OCI-M2 (cell line): Measurements from ENCODE around the gene PRSS22.
"Not testable (repeated sequence)": the region's sequence is repeated elsewhere in the genome, so short reads cannot be mapped to it uniquely, and the experiment has no call there.

Source experiments
- DNase-seq: peaks from one replicate; lab custom pipeline; 2025; ENCODE audit not compliant: unreplicated experiment; lab: John Stamatoyannopoulos, UW

Gene PRSS22, protein sequence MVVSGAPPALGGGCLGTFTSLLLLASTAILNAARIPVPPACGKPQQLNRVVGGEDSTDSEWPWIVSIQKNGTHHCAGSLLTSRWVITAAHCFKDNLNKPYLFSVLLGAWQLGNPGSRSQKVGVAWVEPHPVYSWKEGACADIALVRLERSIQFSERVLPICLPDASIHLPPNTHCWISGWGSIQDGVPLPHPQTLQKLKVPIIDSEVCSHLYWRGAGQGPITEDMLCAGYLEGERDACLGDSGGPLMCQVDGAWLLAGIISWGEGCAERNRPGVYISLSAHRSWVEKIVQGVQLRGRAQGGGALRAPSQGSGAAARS

DNA sequence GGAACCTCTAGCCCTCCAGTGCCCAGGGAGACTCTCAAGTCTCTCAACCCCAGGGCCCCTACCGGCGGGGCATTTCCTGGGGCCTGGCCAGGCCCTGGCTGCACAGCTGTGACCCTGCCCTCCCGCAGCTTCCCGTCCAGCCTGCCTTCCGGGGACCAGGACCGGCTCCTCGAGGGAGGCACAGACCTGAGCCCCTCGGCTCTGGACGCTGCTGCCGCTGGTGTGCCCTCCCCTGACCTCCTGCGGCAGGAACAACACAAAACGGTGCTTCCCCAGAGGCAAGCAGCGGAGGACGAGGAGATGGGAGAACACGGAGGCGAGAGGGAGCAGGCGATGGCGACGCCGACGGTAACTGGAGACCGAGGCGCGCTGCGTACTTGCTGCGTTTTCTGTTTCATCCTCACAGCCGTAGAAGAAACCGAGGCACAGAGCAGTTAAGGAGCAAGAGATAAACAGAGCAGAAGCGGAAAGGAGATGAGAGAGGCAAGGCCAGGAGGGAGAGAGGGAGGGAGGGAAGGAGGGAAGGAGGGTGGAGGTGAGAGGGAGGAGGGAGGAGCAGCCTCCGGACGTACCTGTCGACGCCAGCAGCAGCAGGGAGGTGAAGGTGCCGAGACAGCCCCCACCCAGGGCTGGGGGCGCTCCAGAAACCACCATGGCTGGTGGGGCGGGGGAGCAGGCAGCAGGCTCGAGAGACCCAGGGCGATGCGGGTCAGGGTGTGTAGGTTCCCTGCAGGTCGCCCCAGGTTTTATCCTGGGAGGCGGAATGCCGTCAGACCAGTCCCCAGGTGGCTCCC, at the start of gene PRSS22:
Gene PRSS22, minus strand, starts transcription at position 720 of the 794 bp plus-strand sequence. Its CDS starts 66 bp downstream, at position 654.
- no peak for DNase-seq

DNA sequence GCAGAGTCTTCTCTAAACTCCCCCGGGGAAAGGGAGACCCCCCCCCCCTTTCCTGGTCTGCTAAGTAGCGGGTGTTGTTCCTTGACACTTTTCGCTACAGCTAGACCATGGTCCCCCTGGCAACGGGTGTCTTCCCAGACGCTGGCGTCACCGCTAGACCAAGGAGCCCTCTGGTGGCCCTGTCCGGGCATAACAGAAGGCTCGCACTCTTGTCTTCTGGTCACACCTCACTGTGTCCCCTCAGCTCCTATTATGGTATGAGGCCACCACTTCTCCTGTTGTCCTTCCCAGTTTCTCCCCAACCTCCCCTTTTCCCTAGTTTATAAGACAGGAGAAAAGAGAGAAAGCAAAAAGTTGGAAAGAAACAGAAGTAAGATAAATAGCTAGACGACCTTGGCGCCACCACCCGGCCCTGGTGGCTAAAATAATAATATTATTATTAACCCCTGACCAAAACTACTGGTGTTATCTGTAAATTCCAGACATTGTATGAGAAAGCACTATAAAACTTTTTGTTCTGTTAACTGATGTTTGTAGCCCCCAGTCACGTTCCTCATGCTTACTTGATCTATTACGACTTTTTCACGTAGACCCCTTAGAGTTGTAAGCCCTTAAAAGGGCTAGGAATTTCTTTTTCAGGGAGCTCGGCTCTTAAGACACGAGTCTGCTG, 49.2 kb upstream of the PRSS22 start:
- DNase-seq = not testable (repeated sequence)

DNA sequence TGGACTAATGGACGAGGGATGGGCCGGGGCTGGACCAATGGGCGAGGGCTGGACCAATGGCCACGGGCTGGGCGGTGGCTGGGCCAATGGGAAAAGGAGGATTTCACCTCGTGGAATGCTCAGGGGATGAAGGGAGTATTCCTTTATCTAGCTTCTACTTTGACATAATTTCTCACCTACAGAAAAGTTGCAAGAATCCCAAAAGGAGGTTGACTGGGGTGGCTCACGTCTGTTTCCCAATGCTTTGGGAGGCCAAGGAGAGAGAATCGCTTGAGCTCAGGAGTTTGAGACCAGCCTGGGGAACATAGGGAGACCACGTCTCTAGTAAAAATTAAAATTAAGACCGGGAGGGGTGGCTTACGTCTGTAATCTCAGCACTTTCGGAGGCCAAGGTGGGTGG, 48.0 kb upstream of the PRSS22 start:
- DNase-seq = no peak

DNA sequence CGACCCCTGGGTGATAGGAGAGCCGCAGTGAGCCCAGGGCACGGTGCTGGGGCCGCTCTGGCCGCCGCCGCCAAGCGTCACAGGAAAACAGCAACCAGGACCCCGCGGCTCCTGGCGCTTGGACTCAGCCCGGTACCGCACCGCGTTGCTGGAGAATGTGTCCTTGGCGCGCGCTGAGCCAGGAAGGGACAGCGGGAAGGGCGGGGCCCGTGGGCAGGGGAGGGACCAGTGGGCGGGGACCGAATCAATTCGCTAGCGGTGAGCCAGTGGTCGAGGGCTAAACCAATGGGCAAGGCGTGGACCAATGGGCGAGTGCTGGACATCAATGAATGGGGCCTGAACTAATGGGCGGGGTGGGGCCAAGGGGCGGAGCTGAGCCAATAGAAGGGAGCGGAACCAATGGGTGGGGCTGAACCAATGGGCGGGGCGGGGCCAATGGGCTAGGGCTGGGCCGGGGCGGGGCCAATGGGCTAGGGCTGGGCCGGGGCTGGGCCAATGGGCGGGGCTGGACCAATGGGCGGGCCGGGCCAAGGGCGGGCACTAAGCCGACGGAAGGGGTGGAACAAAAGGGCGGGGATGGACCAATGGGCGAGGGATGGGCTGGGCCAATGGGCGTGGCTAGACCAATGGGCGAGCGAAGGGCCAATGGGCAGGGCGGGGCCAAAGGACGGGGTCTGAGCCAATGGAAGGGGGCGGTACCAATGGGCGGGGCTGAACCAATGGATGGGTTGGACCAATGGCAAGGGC, 47.4 kb upstream of the PRSS22 start:
- peak; percentile 90 for DNase-seq

DNA sequence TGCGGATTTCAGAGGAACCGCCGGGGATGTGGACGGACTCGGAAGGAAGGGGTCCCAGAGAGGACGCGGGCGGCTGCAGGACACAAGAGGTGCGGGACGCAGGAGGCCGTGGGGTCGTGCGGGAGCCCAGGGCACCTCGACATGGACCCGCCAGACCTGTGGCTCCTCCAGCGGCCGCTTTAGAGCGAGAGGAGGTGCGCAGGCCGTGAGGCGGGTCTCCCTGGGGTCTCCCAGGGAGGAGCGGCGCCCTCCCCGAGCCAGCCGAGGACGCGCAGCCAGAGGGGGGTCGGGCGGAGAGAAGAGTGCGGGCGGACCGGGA, 46.9 kb upstream of the PRSS22 start:
- DNase-seq = no peak

DNA sequence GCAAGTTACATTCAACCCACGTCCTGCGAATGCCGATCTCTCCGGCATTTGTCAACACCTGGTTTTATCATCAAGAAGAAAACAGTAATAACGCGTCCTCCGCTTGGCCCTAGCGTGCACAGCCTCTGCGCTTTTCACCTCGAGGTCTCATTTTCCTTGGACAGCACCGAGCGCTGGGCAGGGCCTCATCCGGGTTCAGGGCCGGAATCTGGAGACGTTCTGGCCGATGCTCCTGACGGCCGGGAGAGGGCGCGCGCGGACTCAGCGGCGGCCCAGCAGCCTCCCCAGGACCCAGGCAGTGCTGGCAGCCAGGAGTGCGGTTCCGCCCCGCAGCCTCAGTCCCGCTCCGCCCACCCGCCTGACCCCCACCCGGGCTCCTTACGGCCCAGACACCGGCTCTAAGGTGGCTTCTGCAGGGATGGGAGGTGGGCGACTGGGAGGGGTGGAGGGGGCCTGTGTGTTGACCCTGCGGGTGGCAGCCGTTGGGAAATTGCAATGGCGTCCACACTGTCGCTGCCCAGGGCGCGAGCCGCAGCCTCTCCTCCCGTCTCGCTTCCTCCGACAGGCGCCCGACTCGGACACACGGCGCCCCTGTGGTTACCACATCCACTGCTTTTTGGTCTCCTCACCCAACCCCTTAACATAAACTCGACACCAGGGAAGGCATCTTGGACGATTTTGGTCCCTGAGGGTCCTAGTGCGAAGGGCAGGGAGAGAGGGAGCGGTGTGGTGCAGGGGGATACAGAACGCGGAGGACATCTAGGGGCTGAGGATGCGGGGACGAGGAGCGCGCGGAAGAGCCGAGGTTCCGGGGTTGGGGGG, 46.3 kb upstream of the PRSS22 start:
- peak; percentile 53 for DNase-seq

DNA sequence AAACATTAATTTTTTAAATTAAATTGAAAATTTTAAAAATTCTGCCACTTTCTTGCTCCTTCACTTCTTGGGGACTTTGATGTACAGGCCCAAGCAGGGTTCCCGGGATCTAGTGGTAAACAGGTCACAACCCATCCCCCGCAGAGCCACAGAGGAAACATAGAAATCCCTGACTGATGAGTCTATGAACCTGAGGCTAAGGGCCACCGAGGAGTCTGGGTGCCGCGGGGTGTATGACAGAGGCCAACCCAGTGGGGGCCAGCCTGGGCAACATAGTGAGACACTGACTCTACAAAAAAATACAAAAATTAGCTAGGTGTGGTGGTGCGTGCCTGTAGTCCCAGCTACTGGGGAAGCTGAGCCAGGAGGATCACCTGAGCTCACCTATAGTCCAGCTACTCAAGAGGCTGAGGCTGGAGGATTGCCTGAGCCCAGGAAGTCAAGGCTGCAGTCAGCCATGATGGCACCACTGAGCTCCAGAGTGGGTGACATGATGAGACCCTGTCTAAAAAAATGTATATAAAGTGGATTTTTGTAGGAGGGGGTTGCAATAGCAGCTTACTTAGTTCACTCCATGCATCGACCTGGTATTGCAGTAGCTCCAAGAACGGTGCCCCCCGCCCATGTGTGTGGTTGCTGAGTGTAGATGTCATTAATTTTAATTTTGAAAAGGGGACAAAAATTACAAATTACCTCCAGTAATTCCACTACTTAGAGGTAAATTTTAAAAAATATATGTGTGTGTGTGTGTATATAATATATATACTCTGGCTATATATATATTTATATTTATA, 44.6 kb upstream of the PRSS22 start:
- DNase-seq = no peak

DNA sequence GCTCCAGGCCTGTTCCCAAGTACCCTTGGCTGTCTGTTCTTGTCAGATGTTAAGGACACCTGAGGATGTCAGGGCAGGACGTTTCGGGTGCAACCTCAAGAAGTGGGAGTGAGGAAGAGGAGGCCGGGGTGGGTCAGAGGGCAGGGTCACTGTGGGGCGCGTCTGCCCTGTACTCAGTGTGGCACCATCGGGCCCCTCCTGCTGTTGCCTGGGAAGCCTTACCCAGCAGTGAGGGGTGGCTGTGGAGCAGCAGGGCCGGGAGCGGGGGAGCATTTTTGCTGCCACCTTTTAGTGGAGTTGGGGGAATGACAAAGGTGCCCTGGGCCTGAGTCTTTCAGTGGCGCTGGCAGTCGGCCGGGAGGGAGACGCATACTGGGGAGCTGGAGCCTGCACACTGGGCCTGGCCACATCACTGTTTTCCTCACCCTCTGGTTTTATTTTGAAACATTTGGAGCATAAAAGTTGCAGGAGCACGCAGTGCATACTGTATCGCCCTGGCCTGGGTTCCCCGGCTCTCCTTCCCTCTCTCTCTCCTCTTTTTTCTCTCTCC, 42.6 kb upstream of the PRSS22 start:
- DNase-seq = no peak

DNA sequence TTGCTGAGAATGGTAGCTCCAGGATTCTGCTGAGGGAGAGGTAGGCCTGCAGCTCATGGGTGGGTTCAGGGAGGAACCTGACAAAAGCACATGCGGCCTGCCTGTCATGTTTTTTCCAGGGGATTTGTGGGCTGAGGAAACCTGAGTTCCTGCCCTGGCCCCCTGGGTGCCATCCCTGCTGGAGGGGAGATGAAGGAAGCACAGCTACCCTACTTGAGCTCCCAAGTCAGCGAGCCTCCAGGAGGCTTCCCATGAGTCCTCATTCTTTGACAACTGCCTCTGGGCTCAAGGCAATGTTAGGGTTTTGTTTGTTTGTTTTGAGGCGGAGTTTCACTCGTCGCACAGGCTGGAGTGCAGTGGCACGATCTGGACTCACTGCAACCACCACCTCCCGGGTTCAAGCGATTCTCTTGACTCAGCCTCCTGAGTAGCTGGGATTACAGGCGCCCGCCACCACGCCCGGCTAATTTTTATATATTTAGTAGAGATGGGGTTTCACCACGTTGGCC, 41.6 kb upstream of the PRSS22 start:
- DNase-seq = no peak

DNA sequence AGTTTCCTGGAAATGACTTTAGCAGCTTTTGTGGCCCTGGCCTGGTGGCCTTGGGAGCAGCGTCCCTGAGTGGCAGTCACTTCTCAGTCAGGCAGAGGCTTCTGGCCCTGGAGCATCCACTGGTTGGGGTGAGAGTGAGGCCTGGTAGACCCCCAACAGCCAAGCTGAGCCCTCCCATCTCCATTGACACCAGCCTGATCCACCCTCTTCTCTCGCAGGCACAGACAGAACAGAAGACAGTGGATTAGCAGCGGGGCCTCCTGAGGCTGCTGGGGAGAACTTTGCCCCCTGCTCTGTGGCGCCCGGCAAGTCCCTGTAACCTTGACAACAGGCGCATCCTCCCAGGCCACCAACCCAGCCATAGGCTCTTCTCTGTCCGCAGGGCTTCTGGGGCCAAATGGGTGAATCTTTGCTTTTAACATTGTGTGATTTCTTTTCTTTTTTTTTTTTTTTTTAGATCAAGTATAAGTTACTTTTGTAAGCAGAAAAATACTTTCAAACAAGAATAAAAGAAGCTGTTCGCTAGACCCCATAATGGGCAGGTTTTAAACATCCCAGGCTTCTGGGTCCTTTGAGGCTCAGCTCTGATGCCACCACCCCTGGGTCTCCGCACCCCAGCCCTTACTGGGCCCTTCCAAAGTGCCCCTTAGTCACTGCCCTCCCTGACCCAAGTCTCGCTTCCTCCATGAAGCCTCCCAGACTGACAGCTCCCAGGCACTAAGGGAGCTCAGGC, 41.0 kb upstream of the PRSS22 start:
- DNase-seq = no peak

DNA sequence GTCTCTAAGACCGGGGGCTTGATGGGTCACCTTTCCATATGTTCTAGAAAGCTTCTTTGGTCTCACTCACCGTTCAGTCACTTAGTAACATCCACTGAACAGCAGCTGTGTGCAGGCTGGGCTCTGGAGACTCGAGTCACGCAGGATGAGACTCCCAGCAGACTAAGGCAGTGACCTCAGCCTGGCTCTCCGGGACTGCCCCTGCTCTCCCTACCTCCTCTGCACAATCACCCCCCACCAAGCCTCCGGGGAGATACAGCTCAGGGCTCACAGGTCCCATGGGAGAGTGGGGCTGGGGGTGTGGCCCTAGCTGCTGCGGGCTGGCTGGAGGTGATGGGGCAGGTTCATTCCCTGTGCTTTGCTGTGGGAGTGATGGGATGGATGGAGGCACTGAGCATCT, 39.1 kb upstream of the PRSS22 start:
- no peak for DNase-seq

DNA sequence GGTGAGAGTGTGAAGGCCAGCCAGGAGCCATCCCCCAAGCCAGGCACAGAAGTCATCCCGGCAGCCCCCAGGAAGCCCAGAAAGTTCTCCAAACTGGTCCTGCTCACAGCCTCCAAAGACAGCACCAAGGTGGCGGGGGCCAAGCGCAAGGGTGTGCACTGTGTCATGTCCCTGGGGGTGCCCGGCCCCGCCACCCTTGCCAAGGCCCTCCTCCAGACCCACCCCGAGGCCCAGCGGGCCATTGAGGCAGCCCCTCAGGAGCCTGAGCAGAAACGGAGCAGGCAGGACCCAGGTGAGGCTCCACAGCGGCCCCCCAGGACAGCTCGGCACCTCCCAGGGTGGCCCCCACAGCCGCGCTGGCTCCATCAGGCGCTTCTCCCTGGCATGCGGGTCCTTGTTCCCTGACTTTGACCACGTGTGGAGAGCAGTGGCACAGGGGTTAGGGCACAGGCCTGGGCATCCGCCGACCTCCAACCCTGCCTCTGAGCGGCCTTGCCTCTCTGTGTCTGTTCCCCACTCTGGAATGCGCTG, 38.6 kb upstream of the PRSS22 start:
- no peak for DNase-seq

DNA sequence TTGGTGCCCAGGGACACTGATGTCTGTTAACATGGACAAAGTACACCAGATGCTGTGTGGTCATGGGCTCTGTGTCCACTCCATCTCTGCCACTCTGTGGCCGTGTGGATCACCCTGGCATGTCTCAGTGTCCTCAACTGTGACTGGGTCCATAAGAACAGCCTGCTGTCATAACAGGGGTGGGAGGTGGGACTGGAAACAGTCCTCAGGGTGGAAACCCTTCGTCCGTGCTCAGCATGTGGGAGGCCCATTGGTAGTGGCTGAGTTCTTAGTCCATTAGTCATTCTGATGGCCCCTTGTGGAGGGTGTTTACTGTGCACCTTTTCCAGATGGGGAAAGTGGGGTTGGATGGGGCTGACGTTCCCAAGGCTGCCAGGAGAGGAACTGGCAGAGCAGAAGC, 37.8 kb upstream of the PRSS22 start:
- no peak for DNase-seq

DNA sequence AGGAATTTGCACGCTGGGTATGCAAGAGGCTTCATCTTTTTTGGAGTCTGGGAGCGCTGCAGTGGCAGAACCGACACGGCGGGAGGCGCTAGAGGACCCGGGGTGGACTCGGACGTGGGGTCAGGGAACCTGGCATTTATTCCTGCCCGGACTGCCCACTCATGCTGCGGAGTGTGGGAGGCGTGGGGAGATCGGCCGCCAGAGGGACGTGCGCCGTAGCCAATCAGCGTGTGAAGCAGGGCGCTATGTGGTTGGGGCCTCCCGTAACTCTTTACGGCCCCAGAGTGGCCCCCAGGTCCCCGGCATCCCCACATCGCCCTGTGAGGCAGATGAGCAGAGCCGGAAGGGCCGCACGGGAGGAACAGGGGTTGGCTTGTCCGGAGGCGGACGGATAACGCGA, 36.3 kb upstream of the PRSS22 start:
- DNase-seq = no peak

DNA sequence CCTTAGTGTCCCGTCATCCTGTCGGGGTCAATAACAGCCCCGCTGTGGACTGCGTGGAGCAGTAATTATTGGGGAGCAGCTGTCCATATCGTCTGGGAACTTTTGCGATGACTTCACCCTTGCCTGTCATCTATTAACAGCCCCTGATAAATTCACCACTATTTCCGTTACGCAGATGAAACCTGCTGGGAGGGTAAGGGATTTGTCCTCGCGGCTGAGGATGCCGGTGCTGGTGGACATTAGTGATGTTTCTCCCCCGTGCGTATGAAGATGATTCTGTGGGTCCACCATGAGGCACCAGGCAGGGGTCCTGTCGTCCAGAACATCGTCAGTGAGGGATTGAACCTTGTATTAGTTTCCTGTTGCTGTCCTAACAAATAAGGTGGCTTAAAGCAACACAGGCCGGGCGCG, 26.1 kb upstream of the PRSS22 start:
- no peak for DNase-seq

DNA sequence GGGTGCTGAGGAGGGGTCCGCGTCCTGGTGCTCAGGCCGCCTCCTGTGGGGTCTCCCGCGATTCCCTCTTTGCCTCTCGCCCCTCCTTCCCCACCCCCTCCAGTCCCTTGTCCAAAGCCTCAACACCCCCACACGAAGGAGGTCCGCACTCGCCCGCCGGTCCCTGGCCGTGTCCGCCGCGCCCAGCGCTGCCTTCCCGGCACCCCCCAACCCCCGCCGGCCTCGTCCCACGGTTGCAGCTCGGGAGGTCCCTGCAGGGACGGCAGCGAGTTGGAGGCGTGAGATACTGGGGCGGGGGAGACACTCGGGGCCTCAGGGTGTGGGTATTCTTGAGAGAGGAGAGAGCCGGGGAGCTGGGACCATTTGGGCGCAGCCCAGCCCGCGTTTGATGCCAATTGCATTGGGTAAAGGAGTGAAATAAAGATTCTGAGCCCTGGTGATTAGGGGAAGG, 25.5 kb upstream of the PRSS22 start:
- DNase-seq = no peak

DNA sequence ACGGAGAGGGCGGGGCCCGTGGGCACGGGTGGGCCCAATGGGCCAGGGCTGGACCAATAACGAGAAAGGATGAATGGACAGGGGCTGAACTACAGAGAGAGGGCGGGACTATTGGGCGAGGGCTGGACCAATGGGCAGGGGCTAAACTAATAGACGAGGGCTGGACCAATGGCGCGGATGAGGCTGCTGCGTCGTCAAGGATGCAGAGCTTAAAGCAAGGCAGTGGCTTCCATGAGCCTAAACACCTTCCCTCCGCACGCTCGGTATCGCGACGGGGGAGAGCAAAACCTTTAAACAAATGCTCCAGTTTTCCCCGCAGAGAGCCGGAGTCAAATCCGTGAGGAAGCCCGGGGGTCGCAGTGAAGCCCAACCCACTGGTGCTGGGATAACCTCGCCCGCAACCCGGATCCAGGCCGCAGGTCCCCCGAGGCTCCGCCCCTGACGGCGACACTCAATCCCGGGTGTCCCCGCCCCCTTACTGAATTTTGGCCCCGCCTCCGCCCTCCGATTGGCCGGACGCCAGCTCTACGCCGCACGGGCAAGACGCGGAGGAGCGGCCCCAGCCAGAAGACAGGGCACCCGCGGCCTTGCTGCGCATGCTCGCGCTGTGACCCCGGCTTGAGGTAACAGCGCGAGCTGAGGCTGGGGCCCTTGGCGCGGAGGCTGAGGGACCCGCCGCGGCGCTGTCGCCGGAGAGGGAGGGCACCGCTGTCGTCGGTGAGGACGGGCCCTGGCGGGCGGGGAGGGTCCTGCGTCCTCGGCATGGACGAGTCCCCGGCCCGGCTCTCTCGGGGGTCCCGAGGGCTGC, 24.9 kb upstream of the PRSS22 start, which contains the start of gene FLYWCH2:
Gene FLYWCH2, plus strand, starts transcription at position 566 of the 808 bp plus-strand sequence. CDS start 13,235 bp downstream, outside the sequence.
- peak; percentile 84 for DNase-seq
